ENCODE data around the gene MEN1. TPM values are rescaled to one million over a fixed set of nuclear protein-coding genes. Genes with fewer than 3 reads are reported as not detected.

The MEN1 gene
- total RNA-seq, 2 donors from 2014 or later = 27.9 to 45.5 TPM

GRCh38 chr11:64853709-64854108, 43.4 kb upstream of the MEN1 start:
- Histone ChIP-seq H3K36me3 (peaks cover 0 to 3% of the 10 kb centered on the region in 2 donors), H3K4me1 (replicated peaks) (no peaks in the 10 kb centered on the region), H3K27me3 (replicated peaks; ENCODE audit: insufficient read depth) (no peaks in the 10 kb centered on the region), H3K4me3 (no peak overlapping the region), H3K9me3 (no peaks in the 10 kb centered on the region), H3K27ac (no peak overlapping the region)
- no peak for DNase-seq (ENCODE audit: low spot score)
- 82% methylated on average over 23 of the region's 27 CpGs for WGBS
- TF ChIP-seq POLR2AphosphoS5 (IDR thresholded peaks at IDR 0.05) = no peak
- TF ChIP-seq POLR2A (IDR thresholded peaks at IDR 0.05) = no peak
- TF ChIP-seq CTCF (IDR thresholded peaks at IDR 0.05) = no peak
- intact Hi-C loops (cut with DNase I) = loop anchor here (10.0 kb wide), 1 partner anchor 261 kb away; the partner anchor contains the start of genes TM7SF2 and ZNHIT2

GRCh38 chr11:64852804-64853509, 42.6 kb upstream of the MEN1 start:
- DNase-seq (ENCODE audit: low spot score) = no peak
- 81% methylated on average over 23 of the region's 24 CpGs for WGBS
- TF ChIP-seq POLR2A (IDR thresholded peaks at IDR 0.05) (no peak), POLR2AphosphoS5 (IDR thresholded peaks at IDR 0.05) (no peak), CTCF (IDR thresholded peaks at IDR 0.05) (no peak)
- H3K27me3 ChIP-seq (replicated peaks; ENCODE audit: insufficient read depth) = no peaks in the 10 kb centered on the region
- H3K36me3 ChIP-seq = peaks cover 0 to 3% of the 10 kb centered on the region in 2 donors
- H3K4me3 ChIP-seq = no peak overlapping the region
- no peak overlapping the region for H3K27ac ChIP-seq
- no peaks in the 10 kb centered on the region for H3K9me3 ChIP-seq
- no peaks in the 10 kb centered on the region for H3K4me1 ChIP-seq (replicated peaks)
- intact Hi-C loops (cut with DNase I) = loop anchor here (10.0 kb wide), 1 partner anchor 262 kb away; the partner anchor contains the start of genes TM7SF2 and ZNHIT2

- no peaks in the 10 kb centered on the region for H3K27me3 ChIP-seq (replicated peaks; ENCODE audit: insufficient read depth)
- no peak for DNase-seq (ENCODE audit: low spot score)
- H3K4me3 ChIP-seq = no peak overlapping the region
- 86% methylated on average over 8 of the region's 8 CpGs for WGBS
- no peaks in the 10 kb centered on the region for H3K9me3 ChIP-seq
- no peak for TF ChIP-seq POLR2AphosphoS5 (IDR thresholded peaks at IDR 0.05)
- no peak for TF ChIP-seq CTCF (IDR thresholded peaks at IDR 0.05)
- no peak for TF ChIP-seq POLR2A (IDR thresholded peaks at IDR 0.05)
- intact Hi-C loops (cut with DNase I) = loop anchor here (10.0 kb wide), 1 partner anchor 263 kb away; the partner anchor contains the start of genes TM7SF2 and ZNHIT2
- no peak overlapping the region for H3K27ac ChIP-seq
- peaks cover 0 to 3% of the 10 kb centered on the region in 2 donors for H3K36me3 ChIP-seq
- no peaks in the 10 kb centered on the region for H3K4me1 ChIP-seq (replicated peaks)
Observed at GRCh38 chr11:64851831-64852351, 41.5 kb upstream of the MEN1 start.

- TF ChIP-seq CTCF (IDR thresholded peaks at IDR 0.05) (no peak), POLR2AphosphoS5 (IDR thresholded peaks at IDR 0.05) (no peak), POLR2A (IDR thresholded peaks at IDR 0.05) (no peak)
- Histone ChIP-seq H3K36me3 (peaks cover 0 to 3% of the 10 kb centered on the region in 2 donors), H3K4me1 (replicated peaks) (no peaks in the 10 kb centered on the region), H3K4me3 (no peak overlapping the region), H3K9me3 (no peaks in the 10 kb centered on the region), H3K27me3 (replicated peaks; ENCODE audit: insufficient read depth) (no peaks in the 10 kb centered on the region), H3K27ac (no peak overlapping the region)
- WGBS = 63% methylated on average over 13 of the region's 13 CpGs
- intact Hi-C loops (cut with DNase I) = loop anchor here (10.0 kb wide), 1 partner anchor 264 kb away; the partner anchor contains the start of genes TM7SF2 and ZNHIT2
- DNase-seq (ENCODE audit: low spot score) = no peak
Observed at GRCh38 chr11:64850979-64851567, 40.7 kb upstream of the MEN1 start.
